CD4-positive, alpha-beta memory T cell (primary cell): Measurements from ENCODE around the gene CATSPERZ. TPM values are rescaled to one million over a fixed set of nuclear protein-coding genes. Genes with fewer than 3 reads are reported as not detected.

Experiments used
- CTCF ChIA-PET: fragments of 350-600 bp; sonication (Branson Sonifier 250); formaldehyde crosslinking; loops from one replicate; lab custom pipeline; 2021; ENCODE audit warnings: inconsistent platforms; ENCODE audit not compliant: partially characterized antibody; lab: Charles Lee
- POLR2A ChIA-PET: fragments of 350-600 bp; sonication (Branson Sonifier 250); formaldehyde crosslinking; loops from one replicate; lab custom pipeline; 2021; ENCODE audit not compliant: partially characterized antibody; lab: Charles Lee
- DNase-seq, 5 donors: peaks; one replicate each; pipeline versions ENCODE4 v3.0.0 to v3.0.0-alpha.2; 2020 to 2022; ENCODE audit warnings: mixed read lengths in 1 of 5
- H3K27ac ChIP-seq: one replicate; pipeline ENCODE4 v1.7.0; 2013; ENCODE audit warnings: low read depth, low read length
- H3K27me3 ChIP-seq: 2 replicates; pipeline ENCODE4 v1.7.0; 2013; ENCODE audit warnings: mild to moderate bottlenecking, low read length, moderate library complexity; ENCODE audit not compliant: insufficient read depth
- H3K36me3 ChIP-seq: 2 replicates; pipeline ENCODE4 v1.7.0; 2013; ENCODE audit warnings: mild to moderate bottlenecking, low read length, moderate library complexity; ENCODE audit not compliant: insufficient read depth
- H3K4me1 ChIP-seq: 2 replicates; pipeline ENCODE4 v1.7.0; 2013; ENCODE audit warnings: mild to moderate bottlenecking, low read length, moderate library complexity; ENCODE audit not compliant: insufficient read depth
- H3K4me3 ChIP-seq, 2 donors: one replicate each; pipeline ENCODE4 v1.7.0; 2013; ENCODE audit warnings: low read length in 2 of 2, mild to moderate bottlenecking in 1 of 2
- H3K9me3 ChIP-seq, 2 donors: one replicate each; pipeline ENCODE4 v1.7.0; 2013; ENCODE audit warnings: low read length in 2 of 2, control low read depth in 1 of 2; ENCODE audit not compliant: control insufficient read depth in 1 of 2
- H3K27ac Mint-ChIP-seq, 7 donors: one replicate each; pipeline ENCODE4 v1.8.0; 2020 to 2021; ENCODE audit warnings: mixed read lengths in 7 of 7, mild to moderate bottlenecking in 6 of 7, inconsistent platforms in 3 of 7, moderate library complexity in 3 of 7
- H3K27me3 Mint-ChIP-seq, 2 donors: one replicate each; pipeline ENCODE4 v1.8.0; 2020 to 2021; ENCODE audit warnings: mixed read lengths in 2 of 2
- H3K36me3 Mint-ChIP-seq, 2 donors: one replicate each; pipeline ENCODE4 v1.8.0; 2020 to 2021; ENCODE audit warnings: mixed read lengths in 2 of 2, inconsistent platforms in 1 of 2, mild to moderate bottlenecking in 1 of 2
- H3K4me1 Mint-ChIP-seq, 4 donors: one replicate each; pipeline ENCODE4 v1.8.0; 2020 to 2021; ENCODE audit warnings: mixed read lengths in 4 of 4, mild to moderate bottlenecking in 1 of 4
- H3K4me3 Mint-ChIP-seq, 8 donors: one replicate each; pipeline ENCODE4 v1.8.0; 2020 to 2021; ENCODE audit warnings: mixed read lengths in 8 of 8, mild to moderate bottlenecking in 7 of 8, moderate library complexity in 6 of 8, inconsistent platforms in 3 of 8
- H3K9me3 Mint-ChIP-seq, 8 donors: one replicate each; pipeline ENCODE4 v1.8.0; 2020 to 2021; ENCODE audit warnings: mixed read lengths in 8 of 8, mild to moderate bottlenecking in 5 of 8, inconsistent platforms in 3 of 8, moderate library complexity in 1 of 8
- intact Hi-C: fragments of 100-400 bp; cut with micrococcal nuclease; formaldehyde crosslinking; loops from one replicate; pipeline ENCODE4 v1.15.1; 2023
- polyA plus RNA-seq, 2 donors: library from polyadenylated mRNA; unstranded; fragments of 300-500 nt; fragmentation: Illumina TruSeq; gene quantifications; one replicate each; pipeline ENCODE4 v1.2.3, GENCODE V29; 2021
- total RNA-seq, 2 experiments: library from RNA; stranded (reverse); gene quantifications; one replicate each; pipeline ENCODE4 v1.2.3, GENCODE V29; 2021

CATSPERZ gene
- total and polyA plus RNA-seq, 4 experiments from 2014 or later, result not detected

- DNase-seq, result no peak
- intact Hi-C loops, result no loop called here
- Mint-ChIP-seq H3K4me1 (peaks cover 5 to 32% (median 10%) of the 10 kb centered on the region in 4 donors), H3K36me3 (peaks cover 0 to 8% of the 10 kb centered on the region in 2 donors), H3K27ac (peak overlapping the region in 2 of 7 donors; percentile 7 to 55), H3K27me3 (no peaks in the 10 kb centered on the region), H3K4me3 (peak overlapping the region; percentile 2 to 66 (median 42)), H3K9me3 (no peaks in the 10 kb centered on the region)
- Histone ChIP-seq H3K27me3 (no peaks in the 10 kb centered on the region), H3K36me3 (peaks cover 3% of the 10 kb centered on the region), H3K9me3 (no peaks in the 10 kb centered on the region), H3K4me1 (peaks cover 31% of the 10 kb centered on the region), H3K4me3 (no peak overlapping the region), H3K27ac (no peak overlapping the region)
- ChIA-PET POLR2A (interaction anchor here (1.8 to 38.9 kb wide), 4 partner anchors 10 to 44 kb away, joined by 6 to 937 read pairs (median 158); partner anchors contain the start of genes FERMT3 and FKBP2), CTCF (interaction anchor here (1.0 to 3.7 kb wide), 4 partner anchors 11 to 48 kb away, joined by 3 to 43 read pairs (median 10); no protein-coding TSS in a partner anchor)
Observed at GRCh38 chr11:64253043-64253442, 47.1 kb upstream of the CATSPERZ start.

GRCh38 chr11:64253481-64253880 lies 46.7 kb upstream of the CATSPERZ start:
- ChIA-PET POLR2A (interaction anchor here (1.0 to 1.8 kb wide), 3 partner anchors 8 to 17 kb away, joined by 3 to 6 read pairs (median 6); no protein-coding TSS in a partner anchor), CTCF (interaction anchor here (0.6 to 1.4 kb wide), 8 partner anchors 9 to 51 kb away, joined by 3 to 5 read pairs (median 3); partner anchors contain the start of gene FERMT3)
- H3K27ac ChIP-seq, result no peak overlapping the region
- Mint-ChIP-seq H3K27me3 (no peaks in the 10 kb centered on the region), H3K4me3 (peak overlapping the region in 5 of 8 donors; percentile 2 to 55 (median 39)), H3K9me3 (no peaks in the 10 kb centered on the region), H3K36me3 (peaks cover 0 to 9% of the 10 kb centered on the region in 2 donors), H3K4me1 (peaks cover 5 to 29% (median 9%) of the 10 kb centered on the region in 4 donors), H3K27ac (peak overlapping the region in 2 of 7 donors; percentile 55 to 59)
- peaks cover 31% of the 10 kb centered on the region for H3K4me1 ChIP-seq
- H3K4me3 ChIP-seq, result no peak overlapping the region
- peaks cover 3% of the 10 kb centered on the region for H3K36me3 ChIP-seq
- H3K27me3 ChIP-seq, result no peaks in the 10 kb centered on the region
- no peak for DNase-seq
- no peaks in the 10 kb centered on the region for H3K9me3 ChIP-seq
- intact Hi-C loops, result no loop called here

GRCh38 chr11:64254326-64254725 lies 45.8 kb upstream of the CATSPERZ start:
- peaks cover 2 to 10% of the 10 kb centered on the region in 2 donors for H3K36me3 Mint-ChIP-seq
- peaks cover 5 to 25% (median 9%) of the 10 kb centered on the region in 4 donors for H3K4me1 Mint-ChIP-seq
- H3K4me3 ChIP-seq, result no peak overlapping the region
- H3K4me3 Mint-ChIP-seq, result no peak overlapping the region
- ChIA-PET CTCF (interaction anchor here (0.7 to 1.7 kb wide), 8 partner anchors 8 to 50 kb away, joined by 3 to 5 read pairs (median 3); partner anchors contain the start of gene FERMT3), POLR2A (interaction anchor here (1.0 to 1.8 kb wide), 3 partner anchors 9 to 16 kb away, joined by 3 to 6 read pairs (median 6); no protein-coding TSS in a partner anchor)
- H3K9me3 ChIP-seq, result no peaks in the 10 kb centered on the region
- no peak overlapping the region for H3K27ac ChIP-seq
- peaks cover 3% of the 10 kb centered on the region for H3K36me3 ChIP-seq
- no peak for DNase-seq
- intact Hi-C loops, result no loop called here
- H3K27ac Mint-ChIP-seq, result peak overlapping the region in 2 of 7 donors; percentile 55 to 59
- H3K4me1 ChIP-seq, result peaks cover 31% of the 10 kb centered on the region
- no peaks in the 10 kb centered on the region for H3K27me3 Mint-ChIP-seq
- no peaks in the 10 kb centered on the region for H3K27me3 ChIP-seq
- no peaks in the 10 kb centered on the region for H3K9me3 Mint-ChIP-seq

GRCh38 chr11:64255135-64256128 lies 44.7 kb upstream of the CATSPERZ start:
- no peak overlapping the region for H3K4me3 Mint-ChIP-seq
- no peaks in the 10 kb centered on the region for H3K9me3 Mint-ChIP-seq
- peaks cover 10 to 13% of the 10 kb centered on the region in 2 donors for H3K36me3 Mint-ChIP-seq
- ChIA-PET CTCF (interaction anchor here (1.4 to 1.8 kb wide), 3 partner anchors 7 to 46 kb away, joined by 3 to 4 read pairs (median 3); no protein-coding TSS in a partner anchor), POLR2A (interaction anchor here (0.8 to 1.9 kb wide), 4 partner anchors 10 to 29 kb away, joined by 4 to 8 read pairs (median 6); partner anchors contain the start of genes NUDT22, PPP1R14B and TRPT1)
- H3K4me3 ChIP-seq, result no peak overlapping the region
- peaks cover 22% of the 10 kb centered on the region for H3K4me1 ChIP-seq
- intact Hi-C loops, result no loop called here
- no peak overlapping the region for H3K27ac Mint-ChIP-seq
- H3K27me3 ChIP-seq, result no peaks in the 10 kb centered on the region
- no peak overlapping the region for H3K27ac ChIP-seq
- H3K36me3 ChIP-seq, result peaks cover 8% of the 10 kb centered on the region
- peaks cover 8 to 24% (median 11%) of the 10 kb centered on the region in 4 donors for H3K4me1 Mint-ChIP-seq
- H3K27me3 Mint-ChIP-seq, result no peaks in the 10 kb centered on the region
- no peak for DNase-seq
- H3K9me3 ChIP-seq, result no peaks in the 10 kb centered on the region

- H3K9me3 Mint-ChIP-seq, result no peaks in the 10 kb centered on the region
- H3K27me3 ChIP-seq, result no peaks in the 10 kb centered on the region
- intact Hi-C loops, result no loop called here
- H3K27ac Mint-ChIP-seq, result no peak overlapping the region
- no peak for DNase-seq
- H3K4me1 ChIP-seq, result peaks cover 14% of the 10 kb centered on the region
- H3K9me3 ChIP-seq, result no peaks in the 10 kb centered on the region
- no peaks in the 10 kb centered on the region for H3K27me3 Mint-ChIP-seq
- ChIA-PET POLR2A (interaction anchor here (1.9 kb wide), 1 partner anchor 10 kb away, joined by 8 read pairs; the partner anchor contains the start of gene PPP1R14B), CTCF (interaction anchor here (1.7 to 1.8 kb wide), 2 partner anchors 13 to 45 kb away, joined by 3 to 4 read pairs; no protein-coding TSS in a partner anchor)
- H3K4me3 Mint-ChIP-seq, result no peak overlapping the region
- no peak overlapping the region for H3K27ac ChIP-seq
- H3K4me1 Mint-ChIP-seq, result peaks cover 6 to 17% (median 11%) of the 10 kb centered on the region in 4 donors
- H3K4me3 ChIP-seq, result no peak overlapping the region
- peaks cover 10 to 13% of the 10 kb centered on the region in 2 donors for H3K36me3 Mint-ChIP-seq
- peaks cover 8% of the 10 kb centered on the region for H3K36me3 ChIP-seq
Observed at GRCh38 chr11:64256300-64256699, 43.9 kb upstream of the CATSPERZ start.

DNA sequence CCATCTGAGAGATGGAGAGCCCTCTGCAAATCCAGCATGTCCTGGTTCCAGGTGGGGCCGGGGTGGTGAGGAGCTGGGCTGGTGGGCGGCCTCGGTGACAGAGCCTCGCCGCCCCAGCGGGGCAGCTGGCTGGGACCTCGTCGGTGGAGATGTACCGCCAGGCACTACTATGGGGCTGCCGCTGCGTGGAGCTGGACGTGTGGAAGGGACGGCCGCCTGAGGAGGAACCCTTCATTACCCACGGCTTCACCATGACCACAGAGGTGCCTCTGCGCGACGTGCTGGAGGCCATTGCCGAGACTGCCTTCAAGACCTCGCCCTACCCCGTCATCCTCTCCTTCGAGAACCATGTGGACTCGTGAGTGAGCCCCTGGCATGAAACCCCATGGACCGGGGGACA lies 41.8 kb upstream of the CATSPERZ start:
- Mint-ChIP-seq H3K4me1 (peaks cover 1 to 8% (median 6%) of the 10 kb centered on the region in 4 donors), H3K4me3 (no peak overlapping the region), H3K27me3 (no peaks in the 10 kb centered on the region), H3K27ac (no peak overlapping the region), H3K36me3 (peaks cover 10 to 15% of the 10 kb centered on the region in 2 donors), H3K9me3 (no peaks in the 10 kb centered on the region)
- Histone ChIP-seq H3K4me1 (no peaks in the 10 kb centered on the region), H3K27ac (no peak overlapping the region), H3K27me3 (no peaks in the 10 kb centered on the region), H3K36me3 (peaks cover 8% of the 10 kb centered on the region), H3K9me3 (no peaks in the 10 kb centered on the region), H3K4me3 (no peak overlapping the region)
- intact Hi-C loops, result no loop called here
- POLR2A ChIA-PET, result interaction anchor here (1.0 to 1.6 kb wide), 3 partner anchors 11 to 52 kb away, joined by 3 to 6 read pairs (median 4); partner anchors contain the start of gene FERMT3
- CTCF ChIA-PET, result interaction anchor here (0.8 to 1.3 kb wide), 3 partner anchors 8 to 53 kb away, joined by 3 to 4 read pairs (median 4); no protein-coding TSS in a partner anchor
- DNase-seq, result no peak
